ENCODE data around the gene ABI3. TPM values are rescaled to one million over a fixed set of nuclear protein-coding genes. Genes with fewer than 3 reads are reported as not detected.

Gene ABI3
- total RNA-seq, 1 experiment from 2014 or later, result not detected

GRCh38 chr17:49223517-49224197 is 13.2 kb downstream of the ABI3 start:
- peak; percentile 88 for TF ChIP-seq CTCF (IDR thresholded peaks at IDR 0.05; ENCODE audit: unreplicated experiment)
- peak; percentile 38 for DNase-seq (ENCODE audit: unreplicated experiment)
- H3K4me3 Mint-ChIP-seq (ENCODE audit: unreplicated experiment), result no peak overlapping the region
- no TSS peak for BruUV-seq (replicated peaks)
- CTCF ChIA-PET, result no interaction called here
- intact Hi-C loops (cut with micrococcal nuclease), result no loop called here
- no peaks in the 10 kb centered on the region for H3K9me3 Mint-ChIP-seq (ENCODE audit: unreplicated experiment)
- POLR2A ChIA-PET, result no interaction called here
- no peak overlapping the region for H3K27ac Mint-ChIP-seq (ENCODE audit: low read depth, unreplicated experiment)
- no peaks in the 10 kb centered on the region for H3K36me3 Mint-ChIP-seq (ENCODE audit: insufficient read depth, unreplicated experiment)
- H3K27me3 Mint-ChIP-seq (ENCODE audit: insufficient read depth, unreplicated experiment), result peaks cover 21% of the 10 kb centered on the region
- no peaks in the 10 kb centered on the region for H3K4me1 Mint-ChIP-seq (ENCODE audit: insufficient read depth, unreplicated experiment)

GRCh38 chr17:49224198-49224996 is 13.9 kb downstream of the ABI3 start:
- Mint-ChIP-seq H3K4me1 (ENCODE audit: insufficient read depth, unreplicated experiment) (no peaks in the 10 kb centered on the region), H3K36me3 (ENCODE audit: insufficient read depth, unreplicated experiment) (no peaks in the 10 kb centered on the region), H3K27me3 (ENCODE audit: insufficient read depth, unreplicated experiment) (peaks cover 29% of the 10 kb centered on the region), H3K9me3 (ENCODE audit: unreplicated experiment) (no peaks in the 10 kb centered on the region), H3K27ac (ENCODE audit: low read depth, unreplicated experiment) (no peak overlapping the region), H3K4me3 (ENCODE audit: unreplicated experiment) (no peak overlapping the region)
- TF ChIP-seq CTCF (IDR thresholded peaks at IDR 0.05; ENCODE audit: unreplicated experiment), result no peak
- DNase-seq (ENCODE audit: unreplicated experiment), result no peak
- no TSS peak for BruUV-seq (replicated peaks)
- CTCF ChIA-PET, result no interaction called here
- POLR2A ChIA-PET, result interaction anchor here (0.6 kb wide), 1 partner anchor 197 kb away, joined by 3 read pairs; no protein-coding TSS in a partner anchor
- intact Hi-C loops (cut with micrococcal nuclease), result no loop called here

GRCh38 chr17:49224997-49225337 is 14.5 kb downstream of the ABI3 start:
- Mint-ChIP-seq H3K36me3 (ENCODE audit: insufficient read depth, unreplicated experiment) (no peaks in the 10 kb centered on the region), H3K27me3 (ENCODE audit: insufficient read depth, unreplicated experiment) (peaks cover 34% of the 10 kb centered on the region), H3K4me3 (ENCODE audit: unreplicated experiment) (no peak overlapping the region), H3K27ac (ENCODE audit: low read depth, unreplicated experiment) (no peak overlapping the region), H3K4me1 (ENCODE audit: insufficient read depth, unreplicated experiment) (no peaks in the 10 kb centered on the region), H3K9me3 (ENCODE audit: unreplicated experiment) (no peaks in the 10 kb centered on the region)
- CTCF ChIA-PET, result interaction anchor here (0.6 to 2.2 kb wide), 3 partner anchors 34 to 634 kb away, joined by 3 to 6 read pairs (median 4); no protein-coding TSS in a partner anchor
- no peak for DNase-seq (ENCODE audit: unreplicated experiment)
- TF ChIP-seq CTCF (IDR thresholded peaks at IDR 0.05; ENCODE audit: unreplicated experiment), result no peak
- intact Hi-C loops (cut with micrococcal nuclease), result no loop called here
- POLR2A ChIA-PET, result interaction anchor here (0.6 to 0.7 kb wide), 2 partner anchors 39 to 197 kb away, joined by 3 read pairs; no protein-coding TSS in a partner anchor
- no TSS peak for BruUV-seq (replicated peaks)

- ChIA-PET CTCF (interaction anchor here (0.6 to 2.2 kb wide), 5 partner anchors 11 to 635 kb away, joined by 3 to 7 read pairs (median 4); no protein-coding TSS in a partner anchor), POLR2A (interaction anchor here (0.6 to 0.7 kb wide), 2 partner anchors 39 to 1341 kb away, joined by 3 to 4 read pairs; no protein-coding TSS in a partner anchor)
- Mint-ChIP-seq H3K27ac (ENCODE audit: low read depth, unreplicated experiment) (no peak overlapping the region), H3K9me3 (ENCODE audit: unreplicated experiment) (no peaks in the 10 kb centered on the region), H3K4me1 (ENCODE audit: insufficient read depth, unreplicated experiment) (no peaks in the 10 kb centered on the region), H3K36me3 (ENCODE audit: insufficient read depth, unreplicated experiment) (no peaks in the 10 kb centered on the region), H3K4me3 (ENCODE audit: unreplicated experiment) (no peak overlapping the region), H3K27me3 (ENCODE audit: insufficient read depth, unreplicated experiment) (peaks cover 34% of the 10 kb centered on the region)
- no peak for TF ChIP-seq CTCF (IDR thresholded peaks at IDR 0.05; ENCODE audit: unreplicated experiment)
- intact Hi-C loops (cut with micrococcal nuclease), result loop anchor here (2.0 kb wide), 1 partner anchor 65 kb away; no protein-coding TSS in a partner anchor
- no peak for DNase-seq (ENCODE audit: unreplicated experiment)
- no TSS peak for BruUV-seq (replicated peaks)
Measured at GRCh38 chr17:49225554-49226236, 15.2 kb downstream of the ABI3 start.

All from MCF 10A (cell line).